Esophagus muscularis mucosa (tissue), 4 donors: ENCODE data around the gene NTSR2.

Experiments
- EP300 ChIP-seq: sonication (generic); formaldehyde crosslinking; IDR thresholded peaks from one replicate; pipeline ENCODE4 v1.6.1; 2017; ENCODE audit warnings: antibody characterized with exemption
- POLR2A ChIP-seq: fragments of 450-650 bp; IDR thresholded peaks from one replicate; pipeline ENCODE4 v1.6.1; 2017; ENCODE audit warnings: antibody characterized with exemption, moderate library complexity, mild to moderate bottlenecking, low read depth
- POLR2AphosphoS5 ChIP-seq, 2 donors: sonication (generic); formaldehyde crosslinking; IDR thresholded peaks; one replicate each; pipeline ENCODE4 v1.6.1; 2017; ENCODE audit warnings: antibody characterized with exemption in 2 of 2
- TF ChIP-seq, protein P1 (sequence below), 3 experiments: fragments of 200-600 bp in 2 of 3; fragments of 450-650 bp in 1 of 3; sonication (generic) in 2 of 3; IDR thresholded peaks; one replicate each; pipeline ENCODE4 v1.5.1; 2017 to 2019; ENCODE audit warnings: antibody characterized with exemption in 3 of 3, mild to moderate bottlenecking in 2 of 3, moderate library complexity in 1 of 3

GRCh38 chr2:11712866-11713265, 42.9 kb upstream of the NTSR2 start:
- TF ChIP-seq POLR2AphosphoS5 (IDR thresholded peaks at IDR 0.05) = no peak
- TF ChIP-seq, protein P1, sequence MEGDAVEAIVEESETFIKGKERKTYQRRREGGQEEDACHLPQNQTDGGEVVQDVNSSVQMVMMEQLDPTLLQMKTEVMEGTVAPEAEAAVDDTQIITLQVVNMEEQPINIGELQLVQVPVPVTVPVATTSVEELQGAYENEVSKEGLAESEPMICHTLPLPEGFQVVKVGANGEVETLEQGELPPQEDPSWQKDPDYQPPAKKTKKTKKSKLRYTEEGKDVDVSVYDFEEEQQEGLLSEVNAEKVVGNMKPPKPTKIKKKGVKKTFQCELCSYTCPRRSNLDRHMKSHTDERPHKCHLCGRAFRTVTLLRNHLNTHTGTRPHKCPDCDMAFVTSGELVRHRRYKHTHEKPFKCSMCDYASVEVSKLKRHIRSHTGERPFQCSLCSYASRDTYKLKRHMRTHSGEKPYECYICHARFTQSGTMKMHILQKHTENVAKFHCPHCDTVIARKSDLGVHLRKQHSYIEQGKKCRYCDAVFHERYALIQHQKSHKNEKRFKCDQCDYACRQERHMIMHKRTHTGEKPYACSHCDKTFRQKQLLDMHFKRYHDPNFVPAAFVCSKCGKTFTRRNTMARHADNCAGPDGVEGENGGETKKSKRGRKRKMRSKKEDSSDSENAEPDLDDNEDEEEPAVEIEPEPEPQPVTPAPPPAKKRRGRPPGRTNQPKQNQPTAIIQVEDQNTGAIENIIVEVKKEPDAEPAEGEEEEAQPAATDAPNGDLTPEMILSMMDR (IDR thresholded peaks at IDR 0.05) = no peak
- no peak for TF ChIP-seq POLR2A
- TF ChIP-seq EP300 = no peak
